ENCODE data around the gene AP3S2. TPM values are rescaled to one million over a fixed set of nuclear protein-coding genes. Genes with fewer than 3 reads are reported as not detected.

AP3S2 gene
- total and polyA plus RNA-seq, 7 donors = 18.0 to 74.3 (median 44.7) TPM

DNA sequence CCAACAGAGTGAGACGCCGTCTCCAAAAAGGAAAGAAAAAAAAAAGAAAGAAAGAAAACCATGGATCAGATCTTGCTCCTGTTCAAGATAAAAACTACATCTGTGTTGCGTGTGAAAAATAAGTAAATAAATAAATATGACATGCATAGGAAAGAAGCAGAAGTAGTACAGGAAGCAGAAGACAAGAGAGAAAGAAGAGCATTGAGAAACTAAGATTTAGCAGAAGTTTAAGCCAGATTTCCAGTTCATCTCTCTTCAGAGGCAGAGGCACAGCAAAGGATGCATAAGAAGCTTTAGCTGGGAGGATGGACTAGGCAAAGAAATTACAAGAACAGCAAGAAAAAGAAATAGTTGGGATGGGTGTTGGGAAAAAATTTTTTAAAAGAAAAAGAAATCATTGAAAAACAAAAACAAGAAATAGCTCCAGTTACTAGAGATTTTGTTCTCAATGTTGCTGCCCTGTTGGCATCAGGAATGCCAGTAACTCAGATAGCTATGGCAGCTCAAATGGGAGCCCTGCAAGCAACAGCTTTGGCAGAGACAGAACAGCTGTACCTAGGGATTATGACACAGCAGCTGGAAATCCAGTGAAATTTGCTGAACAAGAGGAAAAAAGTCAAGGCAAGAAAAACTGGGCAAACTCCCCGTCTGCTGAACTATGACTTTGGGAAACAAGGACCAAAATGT lies 17.3 kb downstream of the AP3S2 start:
- ATAC-seq = no peak
- no peak overlapping the region for H3K27ac ChIP-seq
- H3K36me3 ChIP-seq (ENCODE audit: insufficient read depth in 1 of 2, low read depth in 1 of 2) = peaks cover 11 to 70% of the 10 kb centered on the region in 2 donors
- no peaks in the 10 kb centered on the region for H3K9me3 ChIP-seq
- no peaks in the 10 kb centered on the region for H3K27me3 ChIP-seq (ENCODE audit: insufficient read depth in 3 of 3, low read length in 2 of 3)
- no peak overlapping the region for H3K4me3 ChIP-seq
- no peak for DNase-seq
- WGBS, 3 donors = 68 to 81% (median 72%) methylated on average over 4 of the region's 4 CpGs
- intact Hi-C loops (cut with DNase I) = loop anchor here in 1 of 2 donors (5.0 kb wide), 1 partner anchor 134 kb away; no protein-coding TSS in a partner anchor
- peaks cover 6% of the 10 kb centered on the region for H3K4me1 ChIP-seq
- TF ChIP-seq, protein P1, sequence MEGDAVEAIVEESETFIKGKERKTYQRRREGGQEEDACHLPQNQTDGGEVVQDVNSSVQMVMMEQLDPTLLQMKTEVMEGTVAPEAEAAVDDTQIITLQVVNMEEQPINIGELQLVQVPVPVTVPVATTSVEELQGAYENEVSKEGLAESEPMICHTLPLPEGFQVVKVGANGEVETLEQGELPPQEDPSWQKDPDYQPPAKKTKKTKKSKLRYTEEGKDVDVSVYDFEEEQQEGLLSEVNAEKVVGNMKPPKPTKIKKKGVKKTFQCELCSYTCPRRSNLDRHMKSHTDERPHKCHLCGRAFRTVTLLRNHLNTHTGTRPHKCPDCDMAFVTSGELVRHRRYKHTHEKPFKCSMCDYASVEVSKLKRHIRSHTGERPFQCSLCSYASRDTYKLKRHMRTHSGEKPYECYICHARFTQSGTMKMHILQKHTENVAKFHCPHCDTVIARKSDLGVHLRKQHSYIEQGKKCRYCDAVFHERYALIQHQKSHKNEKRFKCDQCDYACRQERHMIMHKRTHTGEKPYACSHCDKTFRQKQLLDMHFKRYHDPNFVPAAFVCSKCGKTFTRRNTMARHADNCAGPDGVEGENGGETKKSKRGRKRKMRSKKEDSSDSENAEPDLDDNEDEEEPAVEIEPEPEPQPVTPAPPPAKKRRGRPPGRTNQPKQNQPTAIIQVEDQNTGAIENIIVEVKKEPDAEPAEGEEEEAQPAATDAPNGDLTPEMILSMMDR (IDR thresholded peaks at IDR 0.05) = no peak

DNA sequence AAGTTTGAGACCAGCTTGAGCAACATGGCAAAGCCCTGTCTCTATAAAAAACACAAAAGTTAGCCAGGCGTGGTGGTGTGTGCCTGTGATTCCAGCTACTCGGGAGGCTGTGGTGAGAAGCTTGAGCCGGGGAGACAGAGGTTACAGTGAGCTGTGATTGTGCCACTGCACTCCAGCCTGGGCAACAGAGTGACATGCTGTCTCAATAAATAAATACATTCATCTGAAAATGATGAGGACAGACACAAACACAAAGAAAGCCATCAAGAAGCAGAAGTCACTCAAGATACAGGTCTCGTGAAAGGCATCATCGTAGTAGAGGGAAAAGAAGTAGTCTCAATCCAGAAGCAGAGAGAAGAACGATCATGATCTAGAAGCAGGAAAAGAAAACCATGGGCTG lies 18.1 kb downstream of the AP3S2 start:
- H3K27ac ChIP-seq = no peak overlapping the region

DNA sequence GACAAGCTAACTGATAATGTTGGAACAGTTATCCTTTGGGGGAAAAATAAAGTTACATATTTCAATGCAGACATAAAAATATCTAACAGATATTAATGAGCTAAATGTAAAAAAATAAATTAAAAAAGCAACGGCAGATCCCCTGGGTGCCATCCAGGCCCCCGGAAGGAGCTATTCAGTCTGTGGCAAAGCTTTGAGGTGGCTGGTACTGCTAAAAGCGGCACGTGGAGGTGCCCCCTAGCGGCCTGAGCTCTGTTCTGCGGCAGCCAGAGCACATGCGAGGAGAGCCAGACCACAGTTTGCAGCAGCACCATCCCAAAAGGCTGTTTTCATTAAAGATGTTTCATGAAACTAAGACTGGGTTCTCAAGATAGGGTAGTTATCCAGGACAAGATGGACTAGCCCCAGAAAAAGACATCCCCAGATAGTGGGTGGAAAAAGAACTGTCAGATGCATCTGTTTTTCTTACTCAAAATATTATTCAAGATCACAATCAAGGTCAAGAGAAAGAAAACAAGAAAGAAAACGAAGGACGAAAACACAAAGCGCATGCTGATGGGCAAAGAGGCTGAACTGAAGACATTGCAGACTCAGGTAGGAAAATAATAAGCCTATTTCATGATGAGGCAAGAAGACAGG lies 18.7 kb downstream of the AP3S2 start:
- H3K27ac ChIP-seq = no peak overlapping the region
- H3K36me3 ChIP-seq (ENCODE audit: insufficient read depth in 1 of 2, low read depth in 1 of 2) = peaks cover 12 to 70% of the 10 kb centered on the region in 2 donors
- no peak overlapping the region for H3K4me3 ChIP-seq
- TF ChIP-seq, protein P1 (IDR thresholded peaks at IDR 0.05) = peak; percentile 94
- peak; percentile 92 to 96 (median 95) for ATAC-seq
- intact Hi-C loops (cut with DNase I) = loop anchor here (2.0 to 5.0 kb wide), 2 partner anchors 114 to 133 kb away; no protein-coding TSS in a partner anchor
- peak; percentile 79 to 90 for DNase-seq
- 28 to 31% (median 29%) methylated on average over 10 of the region's 10 CpGs for WGBS, 3 donors
- no peaks in the 10 kb centered on the region for H3K9me3 ChIP-seq
- H3K27me3 ChIP-seq (ENCODE audit: insufficient read depth in 3 of 3, low read length in 2 of 3) = no peaks in the 10 kb centered on the region
- H3K4me1 ChIP-seq = peaks cover 6% of the 10 kb centered on the region

More for the DNA sequence above, 18.1 kb downstream of the AP3S2 start:
- DNase-seq (no peak), ATAC-seq (no peak)
- TF ChIP-seq, protein P1 (IDR thresholded peaks at IDR 0.05) = no peak
- intact Hi-C loops (cut with DNase I) = loop anchor here (2.0 to 5.0 kb wide), 2 partner anchors 115 to 133 kb away; no protein-coding TSS in a partner anchor
- H3K4me3 ChIP-seq = no peak overlapping the region
- H3K36me3 ChIP-seq (ENCODE audit: insufficient read depth in 1 of 2, low read depth in 1 of 2) = peaks cover 8 to 70% of the 10 kb centered on the region in 2 donors
- H3K27me3 ChIP-seq (ENCODE audit: insufficient read depth in 3 of 3, low read length in 2 of 3) = no peaks in the 10 kb centered on the region
- peaks cover 6% of the 10 kb centered on the region for H3K4me1 ChIP-seq
- 94 to 95% (median 95%) methylated on average over 6 of the region's 6 CpGs for WGBS, 3 donors
- no peaks in the 10 kb centered on the region for H3K9me3 ChIP-seq

DNA sequence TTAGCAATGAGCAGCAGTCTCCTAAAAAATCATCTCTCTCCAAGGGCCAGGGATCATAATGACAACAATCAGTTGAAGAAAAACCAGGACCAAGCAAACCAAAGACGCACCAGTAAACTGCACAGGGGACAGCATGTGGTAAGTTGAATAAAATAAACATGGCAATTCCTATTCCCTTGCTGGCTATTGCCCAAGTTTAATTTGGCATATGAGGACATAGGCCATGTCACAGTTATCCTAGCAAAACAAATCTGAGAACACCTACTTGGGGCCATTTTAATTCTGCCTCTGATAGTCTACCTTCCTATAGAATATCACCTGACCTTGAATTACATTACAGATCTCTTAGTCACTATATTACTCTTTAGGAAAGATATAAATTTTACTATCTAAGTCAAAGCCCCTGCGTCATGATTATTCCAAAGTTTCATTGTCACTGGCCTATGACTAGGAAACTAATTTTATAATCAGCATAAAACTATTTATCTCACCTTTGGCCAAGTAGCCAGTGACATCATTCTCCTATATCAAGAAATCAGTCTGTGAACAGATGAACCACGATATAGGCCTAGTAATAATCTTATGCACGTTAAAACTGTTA lies 23.0 kb downstream of the AP3S2 start:
- TF ChIP-seq, protein P1 (IDR thresholded peaks at IDR 0.05) = no peak
- no peaks in the 10 kb centered on the region for H3K27me3 ChIP-seq (ENCODE audit: insufficient read depth in 3 of 3, low read length in 2 of 3)
- intact Hi-C loops (cut with DNase I) = no loop called here
- H3K4me3 ChIP-seq = no peak overlapping the region
- peaks cover 6% of the 10 kb centered on the region for H3K4me1 ChIP-seq
- H3K9me3 ChIP-seq = no peaks in the 10 kb centered on the region
- DNase-seq = no peak
- no peak overlapping the region for H3K27ac ChIP-seq
- 86 to 96% (median 87%) methylated on average over 4 of the region's 4 CpGs for WGBS, 3 donors
- no peak for ATAC-seq
- H3K36me3 ChIP-seq (ENCODE audit: insufficient read depth in 1 of 2, low read depth in 1 of 2) = peaks cover 9 to 47% of the 10 kb centered on the region in 2 donors

All from psoas muscle (tissue), 8 donors.